GM18499 (cell line): ENCODE results near the gene PTPRG.

Source experiments
- ATAC-seq: cut with Tn5 transposase; IDR thresholded peaks from one replicate; pipeline ENCODE4 v1.9.1; 2021; ENCODE audit warnings: moderate number of reproducible peaks; ENCODE audit not compliant: insufficient read depth, unreplicated experiment

The PTPRG gene

GRCh38 chr3:61901496-61901895, 340.1 kb downstream of the PTPRG start:
- ATAC-seq = no peak

DNA sequence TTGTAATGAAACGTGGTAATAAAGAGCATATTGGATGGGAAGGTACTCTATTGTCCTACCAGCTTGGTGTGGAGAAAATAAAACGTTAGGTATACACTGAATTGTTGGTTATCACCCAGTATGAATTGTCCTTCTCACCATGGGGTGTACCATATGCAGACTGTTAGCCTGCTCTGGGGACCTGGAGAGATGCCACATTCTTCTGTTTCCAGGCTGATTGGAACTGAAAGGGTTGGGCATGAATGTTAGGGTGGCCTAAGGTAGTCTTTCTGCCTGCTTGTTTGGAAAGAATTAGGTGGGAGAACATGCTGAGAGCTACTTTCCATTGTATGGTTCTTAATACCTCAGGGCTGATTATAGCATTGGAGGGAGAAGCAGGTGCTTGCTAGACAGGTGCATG, 340.6 kb downstream of the PTPRG start:
- ATAC-seq = no peak

- no peak for ATAC-seq
These were observed 341.7 kb downstream of the PTPRG start for GRCh38 chr3:61903074-61903473.

DNA sequence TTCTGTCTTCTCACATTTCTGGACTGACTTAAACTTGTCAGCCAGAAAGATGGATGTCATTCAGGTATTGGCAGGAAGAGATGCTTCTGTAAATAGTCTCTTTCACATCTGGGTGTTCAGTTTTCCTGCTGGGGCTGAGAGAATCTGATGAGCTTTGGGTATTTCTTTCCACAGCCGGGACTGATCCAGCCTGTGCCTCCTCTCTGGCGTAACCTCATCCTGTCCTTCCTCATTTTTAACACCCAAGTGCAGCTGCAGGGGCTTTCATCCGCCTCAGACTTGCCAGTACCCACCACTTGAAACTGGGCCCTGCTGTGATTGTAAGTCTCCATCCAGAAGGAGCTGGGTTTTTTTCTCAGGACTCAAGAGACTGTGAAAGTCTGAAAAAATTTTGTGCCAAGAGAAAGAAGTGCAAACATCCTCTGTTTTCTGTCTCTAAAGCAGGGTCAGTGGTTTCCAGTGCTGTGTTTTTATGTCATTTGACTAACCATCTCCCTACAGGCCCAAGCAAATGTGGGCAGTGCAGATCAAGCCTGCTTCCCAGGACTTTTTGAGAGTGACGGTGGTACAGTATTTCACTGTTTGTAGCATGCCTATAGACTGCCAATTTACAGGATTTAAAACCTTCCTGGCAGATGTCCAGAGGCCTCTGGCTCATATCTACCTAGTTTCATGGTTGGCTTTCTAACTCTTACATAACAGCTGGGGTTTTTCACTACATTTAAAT, 342.7 kb downstream of the PTPRG start:
- ATAC-seq = peak; percentile 42

- ATAC-seq = no peak
These were observed 345.9 kb downstream of the PTPRG start for GRCh38 chr3:61907210-61907795.

GRCh38 chr3:61908382-61908781, 347.0 kb downstream of the PTPRG start:
- ATAC-seq = no peak

- ATAC-seq = no peak
These were observed 349.4 kb downstream of the PTPRG start for GRCh38 chr3:61910732-61911131.

- ATAC-seq = peak; percentile 93
These were observed 350.8 kb downstream of the PTPRG start for GRCh38 chr3:61912158-61912557.

DNA sequence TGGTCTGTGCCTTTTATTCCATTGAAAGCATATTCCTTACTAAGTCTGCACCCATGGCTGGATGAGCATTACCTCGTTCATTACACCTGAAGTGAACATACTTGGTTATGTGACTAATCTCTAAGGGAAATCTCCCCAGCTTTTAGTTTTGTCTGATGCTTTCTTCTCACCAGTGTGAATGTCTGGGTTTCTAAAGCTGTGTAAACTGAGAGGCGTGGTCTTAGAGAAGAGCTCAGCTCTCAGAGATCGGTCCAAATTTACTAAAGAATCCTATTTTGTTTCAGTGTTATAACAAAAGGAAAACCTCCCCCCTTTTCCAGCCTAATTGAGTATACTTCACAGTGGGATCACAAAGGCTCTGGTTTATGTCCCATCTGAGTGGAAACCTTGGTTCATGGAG, 352.3 kb downstream of the PTPRG start:
- no peak for ATAC-seq

- no peak for ATAC-seq
These were observed 352.9 kb downstream of the PTPRG start for GRCh38 chr3:61914276-61914675.

DNA sequence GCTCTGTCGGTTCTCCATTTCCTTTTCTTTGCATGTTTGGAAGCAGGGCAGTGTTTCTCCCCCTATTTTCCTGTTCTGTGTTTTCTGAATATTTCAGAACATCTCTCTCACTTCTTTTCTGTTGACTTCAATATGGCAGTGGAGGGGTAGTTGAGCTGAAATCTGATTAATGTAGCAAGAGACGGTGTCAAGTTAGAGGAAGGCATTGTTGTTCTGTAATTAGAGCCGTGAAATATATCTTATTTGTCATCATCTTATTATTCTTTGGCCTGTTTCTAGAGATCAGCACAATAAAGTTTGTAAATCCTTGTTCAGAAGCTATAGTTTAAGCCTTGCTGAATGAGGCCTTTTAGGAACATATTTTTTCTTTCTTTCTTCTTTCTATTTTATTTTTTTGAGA, 353.9 kb downstream of the PTPRG start:
- ATAC-seq = no peak

- no peak for ATAC-seq
These were observed 358.0 kb downstream of the PTPRG start for GRCh38 chr3:61919371-61919770.

DNA sequence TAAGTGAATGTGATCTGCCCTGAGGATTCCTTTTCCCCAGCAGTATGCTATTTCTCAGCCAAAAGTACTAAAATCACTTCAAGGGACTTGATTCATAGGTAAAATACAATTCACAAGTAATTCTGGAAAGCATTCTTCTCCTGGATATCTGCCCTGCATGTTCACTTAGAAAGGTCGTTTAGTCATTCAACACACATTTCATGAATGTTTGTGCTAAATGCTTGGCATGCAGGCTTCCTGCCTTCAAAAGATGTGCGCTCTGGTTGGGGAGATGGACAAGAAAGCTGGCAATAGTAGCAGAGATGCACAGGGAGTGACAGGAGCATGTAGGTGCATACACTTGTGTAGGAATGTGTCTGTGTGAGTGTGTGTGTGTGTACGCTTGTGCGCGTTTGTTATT, 360.7 kb downstream of the PTPRG start:
- no peak for ATAC-seq

- no peak for ATAC-seq
These were observed 362.8 kb downstream of the PTPRG start for GRCh38 chr3:61924090-61924735.

GRCh38 chr3:61924991-61925390, 363.6 kb downstream of the PTPRG start:
- ATAC-seq = no peak

GRCh38 chr3:61925721-61926120, 364.4 kb downstream of the PTPRG start:
- no peak for ATAC-seq

GRCh38 chr3:61926923-61927322, 365.6 kb downstream of the PTPRG start:
- ATAC-seq = no peak

GRCh38 chr3:61927332-61927731, 366.0 kb downstream of the PTPRG start:
- ATAC-seq = no peak

GRCh38 chr3:61928039-61928438, 366.7 kb downstream of the PTPRG start:
- no peak for ATAC-seq

- no peak for ATAC-seq
These were observed 367.5 kb downstream of the PTPRG start for GRCh38 chr3:61928776-61929314.

GRCh38 chr3:61929617-61930016, 368.2 kb downstream of the PTPRG start:
- no peak for ATAC-seq
